NOMO-1 treated with dmso at 0.1 percent for 144 hours (cell line): ENCODE results near the gene BSND.

Experiments
- DNase-seq: peaks from one replicate; lab custom pipeline; 2025; ENCODE audit not compliant: unreplicated experiment; lab: John Stamatoyannopoulos, UW

Gene BSND

GRCh38 chr1:55060133-55060999 is 61.6 kb downstream of the BSND start:
- no peak for DNase-seq

- no peak for DNase-seq
Measured at GRCh38 chr1:55061000-55061705, 62.4 kb downstream of the BSND start.
